Stimulated activated naive CD8-positive, alpha-beta T cell treated with anti-CD3 and anti-CD28 coated beads, Interleukin-15, Interleukin-2, amounts not matched to agents 100 U/mL and 50 U/mL, for 24 hours (primary cell): Measurements from ENCODE around the gene TENT5D.
A peak's percentile ranks its signal among the peaks of the same experiment; 100 is the strongest.
"Not testable (repeated sequence)": the region's sequence is repeated elsewhere in the genome, so short reads cannot be mapped to it uniquely, and the experiment has no call there.

Source experiments
- ATAC-seq: fragments of 150-1000 bp; cut with Tn5 transposase; one replicate; pipeline ENCODE4 v1.10.0; 2021
- DNase-seq: peaks from one replicate; pipeline ENCODE4 v3.0.0; 2021

The TENT5D gene

GRCh38 chrX:80420147-80420546 lies at the start of gene TENT5D:
TSS of gene TENT5D (plus strand) at chrX:80420447. CDS start at chrX:80442540, 22,093 bp downstream.
- no peak for ATAC-seq
- no peak for DNase-seq

DNA sequence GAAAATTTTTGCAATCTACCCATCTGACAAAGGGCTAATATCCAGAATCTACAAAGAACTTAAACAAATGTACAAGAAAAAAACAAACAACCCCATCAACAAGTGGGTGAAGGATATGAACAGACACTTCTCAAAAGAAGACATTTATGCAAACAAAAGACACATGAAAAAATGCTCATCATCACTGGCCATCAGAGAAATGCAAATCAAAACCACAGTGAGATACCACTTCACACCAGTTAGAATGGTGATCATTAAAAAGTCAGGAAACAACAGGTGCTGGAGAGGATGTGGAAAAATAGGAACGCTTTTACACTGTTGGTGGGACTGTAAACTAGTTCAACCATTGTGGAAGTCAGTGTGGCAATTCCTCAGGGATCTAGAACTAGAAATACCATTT lies 34.6 kb upstream of the TENT5D start:
- DNase-seq, ATAC-seq: not testable (repeated sequence)

DNA sequence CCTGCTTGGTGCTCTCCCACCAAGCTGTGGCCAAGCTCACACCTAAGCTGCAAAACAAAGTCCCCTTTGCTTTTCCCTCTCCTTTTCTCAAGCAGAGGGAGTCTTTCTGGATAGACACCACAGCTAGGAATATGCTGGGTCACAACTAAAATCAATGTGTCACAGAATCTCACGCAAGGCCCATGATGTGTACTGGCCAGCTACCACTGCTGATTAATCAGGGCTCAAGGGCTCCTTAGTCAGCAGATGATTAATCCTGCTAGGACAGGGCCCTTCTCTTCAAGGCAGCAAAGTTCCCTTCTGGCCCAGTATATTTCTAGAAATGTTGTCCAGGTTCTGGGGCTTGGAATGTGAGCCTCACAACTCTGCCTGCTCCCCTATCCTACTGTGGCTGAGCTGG lies 32.0 kb upstream of the TENT5D start:
- DNase-seq (no peak), ATAC-seq (no peak)

- ATAC-seq (no peak), DNase-seq (no peak)
Measured at GRCh38 chrX:80412042-80412441, 8.2 kb upstream of the TENT5D start.

DNA sequence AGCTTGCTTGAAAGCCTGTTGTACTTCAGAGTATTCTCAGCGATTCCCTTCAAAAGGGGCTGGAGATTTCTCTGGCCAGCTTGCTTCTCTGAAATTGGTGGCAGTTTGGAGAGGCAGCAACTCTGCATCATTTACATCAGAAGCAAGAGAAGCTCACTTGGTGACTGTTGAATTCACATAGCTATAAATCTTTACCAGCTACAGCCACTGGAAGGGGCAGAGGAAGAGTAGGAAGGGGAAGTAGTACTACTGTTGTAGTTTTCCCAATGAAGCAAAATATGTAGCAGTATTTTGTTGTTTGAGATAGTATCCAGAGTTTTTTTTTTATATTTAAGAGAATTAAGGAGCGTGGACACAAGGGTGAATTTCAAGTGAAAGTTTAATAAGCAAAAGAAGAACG lies 2.8 kb downstream of the TENT5D start:
- no peak for ATAC-seq

DNA sequence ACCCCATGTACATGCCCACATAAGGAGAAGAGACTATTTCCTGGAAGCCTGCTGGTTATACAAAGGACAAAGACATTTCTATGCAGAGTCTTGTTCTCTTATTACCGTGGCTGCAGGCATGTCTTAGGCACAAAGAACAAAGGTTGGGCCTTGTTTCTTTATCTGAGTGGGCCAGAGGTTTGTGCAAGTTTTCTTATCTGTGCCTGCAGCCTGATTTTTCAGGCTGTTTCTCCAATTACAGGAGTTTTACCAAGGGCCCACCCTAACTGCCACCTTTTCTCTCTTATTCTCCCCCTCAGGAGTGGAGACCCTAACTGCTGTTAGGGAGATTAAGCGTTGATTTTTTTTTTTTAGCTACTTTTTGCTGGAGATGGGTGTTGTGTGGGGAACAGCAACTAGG lies 3.5 kb downstream of the TENT5D start:
- no peak for DNase-seq
- ATAC-seq: no peak

More for the DNA sequence above, 2.8 kb downstream of the TENT5D start:
- DNase-seq: no peak

- peak; percentile 2 for DNase-seq
Measured at GRCh38 chrX:80430826-80431504, 10.7 kb downstream of the TENT5D start.

GRCh38 chrX:80431505-80431832 lies 11.2 kb downstream of the TENT5D start:
- DNase-seq: no peak
- ATAC-seq: no peak

More at GRCh38 chrX:80430826-80431504, 10.7 kb downstream of the TENT5D start:
- no peak for ATAC-seq

DNA sequence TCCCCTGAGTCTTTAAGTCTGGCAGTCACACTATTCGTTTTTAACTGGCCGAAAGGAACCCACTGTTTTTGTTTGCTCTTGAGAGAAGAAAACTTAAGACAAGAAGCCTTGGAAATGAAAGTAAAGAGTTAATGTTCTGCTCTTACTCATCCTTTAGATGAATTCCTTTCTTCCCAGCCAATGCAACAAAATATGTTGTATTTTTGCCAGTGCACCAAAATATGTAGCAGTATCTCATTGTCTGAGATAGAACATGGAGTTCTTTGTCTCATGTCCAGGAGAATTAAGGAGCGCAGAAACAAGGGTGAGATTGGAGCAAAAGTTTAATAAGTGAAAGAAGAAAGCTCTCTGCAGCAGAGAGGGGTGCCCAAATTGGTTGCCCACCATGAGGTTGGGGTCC lies 12.2 kb downstream of the TENT5D start:
- no peak for DNase-seq

GRCh38 chrX:80432863-80433262 lies 12.6 kb downstream of the TENT5D start:
- no peak for DNase-seq
- ATAC-seq: no peak

More for the DNA sequence above, 12.2 kb downstream of the TENT5D start:
- no peak for ATAC-seq

DNA sequence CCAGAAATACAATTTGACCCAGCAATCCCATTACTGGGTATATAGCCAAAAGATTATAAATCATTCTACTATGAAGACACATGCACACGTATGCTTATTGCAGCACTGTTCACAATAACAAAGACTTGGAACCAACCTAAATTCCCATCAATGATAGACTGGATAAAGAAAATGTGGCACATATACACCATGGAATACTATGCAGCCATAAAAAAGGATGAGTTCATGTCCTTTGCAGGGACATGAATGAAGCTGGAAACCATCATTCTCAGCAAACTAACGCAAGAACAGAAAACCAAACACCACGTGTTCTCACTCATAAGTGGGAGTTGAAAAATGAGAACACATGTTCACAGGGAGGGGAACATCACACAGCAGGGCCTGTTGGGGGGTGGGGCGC lies 47.9 kb downstream of the TENT5D start:
- DNase-seq, ATAC-seq: not testable (repeated sequence)

DNA sequence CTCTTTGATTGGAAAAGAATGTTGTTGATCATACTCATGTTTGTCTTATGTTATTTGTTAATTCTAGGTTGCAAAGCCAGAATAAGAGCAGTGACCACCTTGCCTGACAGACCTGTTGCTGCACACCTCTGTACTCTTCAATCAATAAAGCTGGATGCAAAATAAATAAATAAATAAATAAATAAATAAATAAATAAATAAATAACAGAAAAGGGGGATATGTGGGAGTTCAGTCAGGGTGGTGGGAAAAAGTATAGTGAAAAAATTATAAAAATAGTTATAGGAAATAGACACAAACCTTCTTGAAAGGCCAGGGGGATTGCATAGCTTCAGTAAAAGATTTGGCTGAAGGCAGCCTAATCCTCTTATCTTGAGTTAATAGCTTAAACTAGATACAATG lies 51.3 kb downstream of the TENT5D start:
- ATAC-seq (no peak), DNase-seq (no peak)

GRCh38 chrX:80485543-80485942 lies 65.3 kb downstream of the TENT5D start:
- ATAC-seq: no peak
- no peak for DNase-seq

DNA sequence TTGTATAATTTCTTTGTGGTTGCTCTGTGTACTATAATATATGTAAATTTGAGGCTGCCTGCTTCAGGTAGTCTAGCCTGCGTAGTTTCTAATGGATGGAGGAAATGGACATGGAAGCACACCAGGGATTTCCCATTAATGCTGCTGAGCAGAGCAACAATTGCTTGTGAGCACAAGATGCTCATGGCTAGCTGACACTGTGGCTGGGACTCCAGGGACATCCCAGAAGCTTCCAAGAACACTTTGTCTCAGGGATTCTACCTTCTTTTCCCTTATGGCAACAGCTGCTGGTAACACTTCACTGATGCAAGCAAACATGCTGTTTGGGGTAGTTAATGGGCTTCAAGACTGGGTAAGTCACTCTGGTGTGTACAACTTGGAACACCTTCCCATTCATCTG lies 66.1 kb downstream of the TENT5D start:
- no peak for ATAC-seq
- no peak for DNase-seq

GRCh38 chrX:80489166-80489565 lies 68.9 kb downstream of the TENT5D start:
- ATAC-seq (no peak), DNase-seq (no peak)
